ENCODE results near the gene SLC37A4.
"Not testable (repeated sequence)": the region's sequence is repeated elsewhere in the genome, so short reads cannot be mapped to it uniquely, and the experiment has no call there.

SLC37A4 gene

GRCh38 chr11:119030329-119031047 is at the start of gene SLC37A4:
Gene SLC37A4 (minus strand): TSS chr11:119030877.
- DNase-seq, result peak; percentile 79

DNA sequence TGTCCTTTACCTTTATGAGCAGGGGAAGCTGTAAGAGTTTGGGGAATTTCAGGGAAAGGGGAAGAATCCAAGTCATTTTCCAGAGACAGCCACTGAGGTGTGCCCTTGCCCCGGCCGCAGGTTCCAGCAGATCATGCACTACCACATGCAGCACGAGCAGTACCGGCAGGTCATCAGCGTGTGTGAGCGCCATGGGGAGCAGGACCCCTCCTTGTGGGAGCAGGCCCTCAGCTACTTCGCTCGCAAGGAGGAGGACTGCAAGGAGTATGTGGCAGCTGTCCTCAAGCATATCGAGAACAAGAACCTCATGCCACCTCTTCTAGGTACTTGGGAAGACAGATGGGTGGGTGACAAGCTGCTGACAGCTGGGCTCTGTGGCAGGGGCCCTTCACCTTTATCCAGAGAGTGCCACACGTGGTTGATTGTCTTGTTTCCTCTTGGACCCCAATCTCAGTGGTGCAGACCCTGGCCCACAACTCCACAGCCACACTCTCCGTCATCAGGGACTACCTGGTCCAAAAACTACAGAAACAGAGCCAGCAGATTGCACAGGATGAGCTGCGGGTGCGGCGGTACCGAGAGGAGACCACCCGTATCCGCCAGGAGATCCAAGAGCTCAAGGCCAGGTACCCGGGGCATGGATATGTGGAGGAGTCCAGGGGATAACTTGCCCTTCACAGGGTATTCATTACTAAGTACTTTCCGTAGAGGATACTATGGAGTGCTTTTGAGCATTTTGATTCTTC is 48.2 kb upstream of the SLC37A4 start:
- no peak for DNase-seq

DNA sequence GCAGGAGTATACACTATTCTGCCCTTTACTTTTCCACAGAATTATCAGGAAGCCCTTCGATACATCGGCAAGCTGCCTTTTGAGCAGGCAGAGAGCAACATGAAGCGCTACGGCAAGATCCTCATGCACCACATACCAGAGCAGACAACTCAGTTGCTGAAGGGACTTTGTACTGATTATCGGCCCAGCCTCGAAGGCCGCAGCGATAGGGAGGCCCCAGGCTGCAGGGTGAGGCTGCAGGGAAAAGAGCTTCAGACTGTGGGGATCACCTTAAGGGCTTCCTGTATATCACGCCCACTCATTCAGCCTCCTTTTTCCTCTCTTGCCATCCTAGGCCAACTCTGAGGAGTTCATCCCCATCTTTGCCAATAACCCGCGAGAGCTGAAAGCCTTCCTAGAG is 47.2 kb upstream of the SLC37A4 start:
- DNase-seq, result no peak

GRCh38 chr11:119067371-119068222 is 36.9 kb upstream of the SLC37A4 start, which contains the start of gene VPS11:
Gene VPS11 (plus strand): TSS chr11:119067818. CDS start chr11:119067824, 6 bp downstream.
- no peak for DNase-seq

GRCh38 chr11:119065369-119065768 is 34.7 kb upstream of the SLC37A4 start:
- DNase-seq, result no peak

GRCh38 chr11:119062779-119063178 is 32.1 kb upstream of the SLC37A4 start:
- no peak for DNase-seq

- DNase-seq, result no peak
These were observed 30.6 kb upstream of the SLC37A4 start for GRCh38 chr11:119061256-119061655.

- DNase-seq, result not testable (repeated sequence)
These were observed 28.5 kb upstream of the SLC37A4 start for GRCh38 chr11:119059128-119059527.

DNA sequence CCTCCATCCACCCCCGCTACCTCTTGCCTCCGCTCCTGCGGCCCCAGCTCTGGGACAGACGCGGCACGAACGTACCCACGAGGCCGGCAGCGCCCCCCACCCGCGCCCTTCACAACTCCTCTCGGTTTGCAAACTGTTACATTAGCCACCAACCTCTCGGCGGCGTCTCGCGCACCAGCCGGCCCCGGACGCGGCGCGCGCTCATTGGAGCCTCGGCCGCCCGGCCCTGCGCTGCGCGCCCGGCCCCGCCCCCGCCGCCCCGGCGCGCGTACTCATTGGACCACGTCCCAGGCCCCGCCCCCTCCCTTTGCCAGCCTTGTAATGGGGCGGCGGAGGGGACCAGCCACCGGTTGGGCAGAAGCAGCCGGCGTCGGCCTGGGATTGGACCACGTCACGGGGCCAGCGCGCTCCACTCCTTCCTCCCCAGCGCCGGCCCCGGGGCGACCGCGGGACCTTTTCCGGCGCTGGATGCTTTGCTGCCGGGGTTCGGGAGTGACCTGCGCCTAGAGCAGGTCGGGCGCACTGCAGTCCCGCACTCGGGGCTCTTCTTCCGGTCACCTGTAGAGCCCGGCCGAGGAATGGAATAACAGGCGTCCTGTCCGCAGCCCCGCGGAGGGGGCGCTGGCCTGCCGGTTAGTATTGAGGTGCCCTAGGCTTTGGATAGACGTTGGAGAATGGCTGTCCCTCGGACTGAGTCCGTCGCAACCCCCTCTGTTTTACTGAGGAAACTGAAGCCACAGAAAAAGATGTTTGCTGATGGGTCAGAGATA is 26.5 kb upstream of the SLC37A4 start, which contains the start of gene HYOU1:
Gene HYOU1 (minus strand): TSS at position 206 of the 770 bp plus-strand sequence. CDS start 1,045 bp downstream, outside the sequence.
- peak; percentile 72 for DNase-seq

DNA sequence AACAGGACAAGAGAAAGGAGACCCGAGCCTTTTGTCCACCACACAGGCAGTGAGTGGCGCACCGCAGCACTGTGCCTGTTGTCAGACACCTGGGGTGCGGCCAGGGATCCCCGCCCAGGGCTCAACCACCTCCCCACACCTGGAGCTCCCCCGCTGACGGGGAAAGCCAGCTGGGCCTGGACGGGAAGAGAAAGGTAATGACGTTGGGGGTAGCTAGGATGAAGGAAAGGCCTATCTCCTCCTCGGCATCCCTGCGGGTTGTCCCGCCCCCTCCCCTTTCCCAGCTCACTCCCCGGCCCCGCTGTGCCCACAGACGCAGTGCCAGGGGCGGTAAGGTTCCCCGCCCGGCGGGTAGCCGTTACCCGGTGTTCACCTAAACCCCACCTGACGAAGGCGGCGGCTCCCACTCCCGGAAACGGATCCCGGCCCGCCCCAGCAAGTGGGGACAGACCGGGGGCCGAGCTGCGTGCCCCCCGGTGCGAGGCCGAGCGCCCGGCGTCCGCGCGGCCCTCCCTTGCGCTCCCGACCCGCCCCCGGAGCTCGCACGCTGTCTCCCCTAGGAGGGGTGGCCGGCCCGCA is 25.8 kb upstream of the SLC37A4 start:
- no peak for DNase-seq

DNA sequence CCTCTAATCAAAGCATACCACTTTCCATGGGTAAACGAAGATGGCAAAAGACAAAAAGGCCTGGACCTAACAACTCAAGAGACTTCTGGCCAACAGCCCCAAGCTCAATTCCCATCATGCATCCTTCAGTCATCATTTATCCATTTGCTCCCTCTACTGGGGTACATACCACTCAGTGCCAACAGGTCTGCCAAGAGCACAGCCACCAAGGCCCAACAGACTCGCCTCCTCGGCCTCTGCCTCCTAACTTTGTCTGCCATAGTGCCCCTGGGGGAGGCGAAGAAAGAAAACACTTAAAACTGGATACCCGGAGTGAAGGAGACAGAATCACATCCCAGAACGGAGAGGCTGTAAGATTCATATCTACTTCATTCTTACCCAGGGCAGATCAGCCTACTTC is 25.2 kb upstream of the SLC37A4 start:
- DNase-seq, result no peak

DNA sequence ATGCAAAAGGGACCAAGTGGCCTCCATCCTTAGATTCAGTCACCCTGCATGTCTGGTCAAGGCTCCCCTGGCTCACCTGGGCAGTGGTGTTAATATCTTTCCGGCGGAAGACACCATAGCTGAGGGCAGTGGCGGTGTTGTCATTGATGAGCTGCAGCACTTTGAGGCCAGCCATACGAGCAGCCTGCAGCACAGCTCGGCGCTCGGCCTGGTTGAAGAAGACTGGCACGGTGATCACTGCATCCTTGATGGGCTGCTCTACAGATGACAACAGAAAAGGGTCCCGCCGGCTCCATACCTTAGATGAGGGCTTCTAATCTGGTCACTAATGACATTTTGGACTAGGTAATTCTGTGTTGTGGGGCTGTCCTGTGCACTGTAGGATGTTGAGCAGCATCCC is 23.7 kb upstream of the SLC37A4 start:
- no peak for DNase-seq

- DNase-seq, result no peak
These were observed 21.6 kb upstream of the SLC37A4 start for GRCh38 chr11:119052163-119052814.

DNA sequence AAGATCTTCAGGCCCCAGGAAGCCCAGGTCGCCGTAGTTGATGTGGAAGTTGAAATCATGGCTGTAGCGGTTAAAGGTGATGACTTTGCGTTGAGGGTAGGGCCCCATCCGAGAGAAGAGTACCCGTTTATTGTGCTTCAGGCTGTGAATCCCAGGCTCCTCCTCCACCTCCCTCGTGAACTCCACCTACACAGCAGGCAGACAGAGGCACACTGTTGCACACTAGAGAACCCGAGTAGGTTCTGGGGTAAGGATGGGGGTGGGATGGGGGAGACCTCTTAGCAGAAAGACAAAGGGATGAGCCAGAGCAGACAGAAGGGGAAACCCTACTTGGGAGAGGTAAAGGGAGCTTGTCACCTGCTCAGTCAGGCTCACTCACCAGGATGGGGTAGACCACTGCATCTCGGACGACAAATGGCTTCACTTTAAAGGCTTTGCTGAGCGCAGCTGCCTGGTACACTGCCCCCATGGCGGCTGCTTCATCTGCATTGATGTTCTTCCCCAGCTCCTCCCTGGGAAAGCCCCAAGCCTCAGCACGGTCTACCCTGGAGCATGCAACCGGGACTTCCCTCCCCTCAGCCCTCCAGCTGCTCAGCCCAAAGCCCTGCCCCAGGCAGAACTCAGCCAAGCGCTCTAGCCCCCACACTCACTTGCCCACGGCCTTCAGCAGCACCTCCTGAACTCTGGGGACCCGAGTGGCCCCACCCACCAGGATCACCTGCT is 20.9 kb upstream of the SLC37A4 start:
- no peak for DNase-seq

DNA sequence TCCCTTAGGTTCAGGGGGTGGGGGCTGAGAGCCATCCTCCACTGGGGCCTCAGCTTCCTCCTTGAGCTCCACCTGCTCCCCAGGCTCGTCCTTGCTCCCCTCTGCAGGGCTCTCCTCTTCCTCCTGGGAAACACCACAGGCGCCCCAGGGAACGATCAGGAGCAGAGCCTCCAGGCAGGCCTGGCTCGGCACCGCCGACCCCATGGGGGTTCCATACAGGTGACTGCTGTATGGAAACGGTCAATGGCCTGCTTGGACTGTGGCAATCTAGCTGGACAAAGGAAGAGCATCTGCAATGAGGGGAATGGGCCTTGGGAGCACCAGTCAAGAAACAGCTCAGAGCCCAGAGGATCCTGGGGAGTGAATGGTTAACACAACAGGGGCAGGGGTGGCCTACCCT is 18.4 kb upstream of the SLC37A4 start:
- DNase-seq, result no peak

DNA sequence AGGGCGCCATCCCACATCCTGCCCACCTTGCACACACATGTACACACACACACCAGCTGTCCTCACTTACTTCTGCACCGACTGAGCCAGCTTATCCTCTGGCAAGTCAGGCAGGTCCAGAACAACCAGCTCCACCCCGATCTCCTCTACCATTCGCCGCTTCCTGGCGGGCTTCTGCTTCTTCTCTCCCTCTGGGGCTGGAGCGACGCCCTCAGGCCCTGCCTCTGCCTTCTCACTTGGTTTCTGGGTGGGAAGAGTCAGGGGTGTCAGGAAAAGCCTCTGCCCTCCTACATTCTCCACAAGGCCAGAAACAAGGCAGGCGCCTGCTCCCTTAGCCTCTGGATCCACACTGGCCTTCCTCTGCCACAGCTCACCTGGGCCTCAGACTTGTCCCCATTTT is 18.0 kb upstream of the SLC37A4 start:
- no peak for DNase-seq

- DNase-seq, result no peak
These were observed 16.5 kb upstream of the SLC37A4 start for GRCh38 chr11:119047205-119047604.

DNA sequence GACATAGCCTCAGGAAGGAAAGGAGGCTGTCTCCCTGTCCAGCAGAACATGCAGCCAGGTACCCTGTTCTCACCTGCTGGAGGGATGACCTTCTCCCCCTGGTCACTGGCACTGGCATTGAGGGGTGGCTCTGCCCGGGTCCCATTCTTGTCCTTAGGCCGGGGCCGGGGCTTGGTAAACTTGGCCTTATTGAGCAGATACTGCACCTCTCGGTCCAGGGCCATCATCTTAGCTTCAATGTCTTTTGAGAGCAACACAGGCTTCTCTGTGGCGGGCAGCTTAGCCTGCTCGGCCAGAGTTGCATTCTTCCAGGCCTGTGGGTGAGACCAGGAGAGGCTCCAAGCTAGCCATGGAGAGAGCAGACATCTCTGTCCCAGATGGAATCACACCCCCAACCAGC is 15.8 kb upstream of the SLC37A4 start:
- DNase-seq, result no peak

DNA sequence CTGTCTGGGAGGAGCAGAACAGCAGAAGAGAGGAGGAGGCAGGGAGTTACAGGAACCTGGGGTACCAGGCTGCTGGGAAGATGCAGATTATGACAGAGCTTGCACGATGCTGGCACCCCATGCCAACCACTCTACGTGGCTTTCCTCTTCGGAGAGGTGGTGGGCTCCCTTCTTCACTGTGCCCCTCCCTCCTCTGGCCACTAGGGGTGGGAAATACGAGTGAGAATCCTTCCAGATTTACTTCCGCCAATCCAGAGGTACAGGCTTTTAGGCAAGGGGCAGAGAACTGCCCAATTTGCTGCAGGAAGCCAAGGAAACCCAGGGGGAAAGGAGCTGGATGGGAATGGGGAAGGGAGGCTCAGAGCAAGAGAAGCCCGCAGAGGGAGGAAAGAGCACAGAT is 14.0 kb upstream of the SLC37A4 start:
- DNase-seq, result no peak

GRCh38 chr11:119042927-119043326 is 12.2 kb upstream of the SLC37A4 start:
- no peak for DNase-seq

Data from NCI-H1436 treated with DMSO at 0.1 percent for 48 hours (cell line).